ENCODE data around the gene BFSP1. TPM values are rescaled to one million over a fixed set of nuclear protein-coding genes. Genes with fewer than 3 reads are reported as not detected.

BFSP1 gene
- total and polyA plus RNA-seq, 2 donors (not counting 1 experiment from before 2014, with no cell fraction given), result 1.5 to 2.3 TPM

GRCh38 chr20:17571153-17571527, 40.0 kb upstream of the BFSP1 start:
- peak overlapping the region; percentile 86 for H3K27ac ChIP-seq (ENCODE audit: insufficient read depth, low read length)
- no peak overlapping the region for H2AFZ ChIP-seq (ENCODE audit: low read length)
- H4K20me1 ChIP-seq (ENCODE audit: control insufficient read depth, extremely low read depth, insufficient read depth, low read length), result peaks cover 9% of the 10 kb centered on the region
- peaks cover 3% of the 10 kb centered on the region for H3K36me3 ChIP-seq (ENCODE audit: control insufficient read depth, insufficient read depth, low read length)
- H3K4me2 ChIP-seq (ENCODE audit: extremely low read depth, insufficient read depth, low read length), result peak overlapping the region; percentile 90
- H3K27me3 ChIP-seq (ENCODE audit: control insufficient read depth, insufficient read depth, low read length), result no peaks in the 10 kb centered on the region
- TF ChIP-seq CTCF (conservative IDR thresholded peaks at IDR 0.05 in 1 of 2, IDR thresholded peaks at IDR 0.05 in 1 of 2; ENCODE audit: low read depth in 1 of 2, low read length in 2 of 2), result no peak
- TF ChIP-seq EZH2 (IDR thresholded peaks at IDR 0.05; ENCODE audit: low read length, missing control alignments), result no peak
- peak; percentile 24 to 52 for DNase-seq (ENCODE audit: low read depth in 2 of 2)
- H3K9ac ChIP-seq (ENCODE audit: insufficient read depth, low read length), result peak overlapping the region; percentile 92
- H3K4me1 ChIP-seq (ENCODE audit: control insufficient read depth, extremely low read depth, insufficient read depth, low read length), result peaks cover 10% of the 10 kb centered on the region
- H3K79me2 ChIP-seq (ENCODE audit: control insufficient read depth, insufficient read depth, low read length), result peaks cover 63% of the 10 kb centered on the region
- H3K9me3 ChIP-seq (ENCODE audit: control insufficient read depth, insufficient read depth, low read depth, low read length), result no peaks in the 10 kb centered on the region
- peak overlapping the region; percentile 77 to 97 (median 84) for H3K4me3 ChIP-seq (replicated peaks in 1 of 4; ENCODE audit: control extremely low read depth in 1 of 4, insufficient read depth in 1 of 4, low read depth in 3 of 4, low read length in 4 of 4)

GRCh38 chr20:17570347-17571152, 39.4 kb upstream of the BFSP1 start:
- H3K4me3 ChIP-seq (replicated peaks in 1 of 4; ENCODE audit: control extremely low read depth in 1 of 4, insufficient read depth in 1 of 4, low read depth in 3 of 4, low read length in 4 of 4), result peak overlapping the region; percentile 77 to 97 (median 84)
- H3K27ac ChIP-seq (ENCODE audit: insufficient read depth, low read length), result peak overlapping the region; percentile 86
- H3K4me2 ChIP-seq (ENCODE audit: extremely low read depth, insufficient read depth, low read length), result peak overlapping the region; percentile 90
- H3K79me2 ChIP-seq (ENCODE audit: control insufficient read depth, insufficient read depth, low read length), result peaks cover 57% of the 10 kb centered on the region
- H3K9me3 ChIP-seq (ENCODE audit: control insufficient read depth, insufficient read depth, low read depth, low read length), result no peaks in the 10 kb centered on the region
- peaks cover 3% of the 10 kb centered on the region for H3K36me3 ChIP-seq (ENCODE audit: control insufficient read depth, insufficient read depth, low read length)
- peaks cover 7% of the 10 kb centered on the region for H4K20me1 ChIP-seq (ENCODE audit: control insufficient read depth, extremely low read depth, insufficient read depth, low read length)
- DNase-seq (ENCODE audit: low read depth in 2 of 2), result peak; percentile 49 to 53
- no peaks in the 10 kb centered on the region for H3K27me3 ChIP-seq (ENCODE audit: control insufficient read depth, insufficient read depth, low read length)
- TF ChIP-seq CTCF (conservative IDR thresholded peaks at IDR 0.05 in 1 of 2, IDR thresholded peaks at IDR 0.05 in 1 of 2; ENCODE audit: low read depth in 1 of 2, low read length in 2 of 2), result no peak
- TF ChIP-seq EZH2 (IDR thresholded peaks at IDR 0.05; ENCODE audit: low read length, missing control alignments), result no peak
- peak overlapping the region; percentile 92 for H3K9ac ChIP-seq (ENCODE audit: insufficient read depth, low read length)
- H3K4me1 ChIP-seq (ENCODE audit: control insufficient read depth, extremely low read depth, insufficient read depth, low read length), result peaks cover 10% of the 10 kb centered on the region
- no peak overlapping the region for H2AFZ ChIP-seq (ENCODE audit: low read length)

GRCh38 chr20:17569616-17570346, 38.6 kb upstream of the BFSP1 start, which contains the start of gene DSTN:
TSS of gene DSTN (plus strand) at chr20:17570075. CDS start at chr20:17570209, 134 bp downstream.
- TF ChIP-seq EZH2 (IDR thresholded peaks at IDR 0.05; ENCODE audit: low read length, missing control alignments), result no peak
- no peak for TF ChIP-seq CTCF (conservative IDR thresholded peaks at IDR 0.05 in 1 of 2, IDR thresholded peaks at IDR 0.05 in 1 of 2; ENCODE audit: low read depth in 1 of 2, low read length in 2 of 2)
- Histone ChIP-seq H3K4me3 (replicated peaks in 1 of 4; ENCODE audit: control extremely low read depth in 1 of 4, insufficient read depth in 1 of 4, low read depth in 3 of 4, low read length in 4 of 4) (peak within 1 kb of the TSS; percentile 77 to 97 (median 84)), H2AFZ (ENCODE audit: low read length) (no peak within 1 kb of the TSS), H3K27me3 (ENCODE audit: control insufficient read depth, insufficient read depth, low read length) (no peaks in the 10 kb centered on the region), H3K27ac (ENCODE audit: insufficient read depth, low read length) (peak within 1 kb of the TSS; percentile 86), H3K9me3 (ENCODE audit: control insufficient read depth, insufficient read depth, low read depth, low read length) (no peaks in the 10 kb centered on the region), H3K36me3 (ENCODE audit: control insufficient read depth, insufficient read depth, low read length) (peaks cover 3% of the 10 kb centered on the region), H4K20me1 (ENCODE audit: control insufficient read depth, extremely low read depth, insufficient read depth, low read length) (peaks cover 7% of the 10 kb centered on the region), H3K9ac (ENCODE audit: insufficient read depth, low read length) (peak within 1 kb of the TSS; percentile 92), H3K4me1 (ENCODE audit: control insufficient read depth, extremely low read depth, insufficient read depth, low read length) (peaks cover 10% of the 10 kb centered on the region), H3K79me2 (ENCODE audit: control insufficient read depth, insufficient read depth, low read length) (peaks cover 49% of the 10 kb centered on the region), H3K4me2 (ENCODE audit: extremely low read depth, insufficient read depth, low read length) (peak within 1 kb of the TSS; percentile 90)
- DNase-seq (ENCODE audit: low read depth in 2 of 2), result peak; percentile 91 to 96

Data from fibroblast of lung (primary cell).